Mesothelial cell of epicardium (in vitro differentiated cells): ENCODE results near the gene PLA2G4E. TPM values are rescaled to one million over a fixed set of nuclear protein-coding genes. Genes with fewer than 3 reads are reported as not detected.

Experiments used
- DNase-seq, 2 experiments: peaks; one replicate each; pipeline ENCODE4 v3.0.0; 2021; ENCODE audit warnings: low spot score in 2 of 2; ENCODE audit not compliant: unreplicated experiment in 2 of 2
- H3K27ac Mint-ChIP-seq: 2 replicates; pipeline ENCODE4 v1.8.0; 2021; ENCODE audit warnings: mixed read lengths
- H3K27me3 Mint-ChIP-seq: 2 replicates; pipeline ENCODE4 v1.8.0; 2021; ENCODE audit warnings: low read depth, mixed read lengths
- H3K36me3 Mint-ChIP-seq: 2 replicates; pipeline ENCODE4 v1.8.0; 2021; ENCODE audit warnings: mixed read lengths
- H3K4me1 Mint-ChIP-seq: 2 replicates; pipeline ENCODE4 v1.8.0; 2021; ENCODE audit warnings: mixed read lengths
- H3K4me3 Mint-ChIP-seq: 2 replicates; pipeline ENCODE4 v1.8.0; 2021; ENCODE audit warnings: mild to moderate bottlenecking, moderate library complexity, mixed read lengths
- H3K9me3 Mint-ChIP-seq: 2 replicates; pipeline ENCODE4 v1.8.0; 2021; ENCODE audit warnings: mixed read lengths
- CTCF ChIP-seq: fragments of 200-600 bp; sonication (generic); IDR thresholded peaks from one replicate; pipeline ENCODE4 v1.5.0; 2021; ENCODE audit warnings: antibody characterized with exemption; ENCODE audit not compliant: unreplicated experiment
- total RNA-seq: library from RNA; stranded (reverse); gene quantifications from 3 replicates; pipeline ENCODE4 v1.2.1, GENCODE V29; 2021

The PLA2G4E gene
- total RNA-seq, 1 donor from 2014 or later = not detected

- Mint-ChIP-seq H3K36me3 (no peaks in the 10 kb centered on the region), H3K4me3 (no peak overlapping the region), H3K27me3 (peaks cover 6% of the 10 kb centered on the region), H3K27ac (no peak overlapping the region), H3K9me3 (no peaks in the 10 kb centered on the region), H3K4me1 (no peaks in the 10 kb centered on the region)
- DNase-seq = no peak
- no peak for TF ChIP-seq CTCF
Measured at GRCh38 chr15:41993472-41994170, 27.2 kb downstream of the PLA2G4E start.

GRCh38 chr15:41992803-41993190 is 28.0 kb downstream of the PLA2G4E start:
- H3K4me1 Mint-ChIP-seq = no peaks in the 10 kb centered on the region
- no peak overlapping the region for H3K4me3 Mint-ChIP-seq
- peaks cover 10% of the 10 kb centered on the region for H3K27me3 Mint-ChIP-seq
- DNase-seq = no peak
- no peaks in the 10 kb centered on the region for H3K9me3 Mint-ChIP-seq
- no peak for TF ChIP-seq CTCF
- H3K36me3 Mint-ChIP-seq = no peaks in the 10 kb centered on the region
- H3K27ac Mint-ChIP-seq = no peak overlapping the region

- no peak for DNase-seq
- no peaks in the 10 kb centered on the region for H3K9me3 Mint-ChIP-seq
- H3K36me3 Mint-ChIP-seq = no peaks in the 10 kb centered on the region
- H3K4me1 Mint-ChIP-seq = no peaks in the 10 kb centered on the region
- peaks cover 11% of the 10 kb centered on the region for H3K27me3 Mint-ChIP-seq
- no peak overlapping the region for H3K27ac Mint-ChIP-seq
- TF ChIP-seq CTCF = no peak
- no peak overlapping the region for H3K4me3 Mint-ChIP-seq
Measured at GRCh38 chr15:41992151-41992802, 28.6 kb downstream of the PLA2G4E start.

- no peaks in the 10 kb centered on the region for H3K4me1 Mint-ChIP-seq
- no peak overlapping the region for H3K4me3 Mint-ChIP-seq
- H3K9me3 Mint-ChIP-seq = no peaks in the 10 kb centered on the region
- H3K36me3 Mint-ChIP-seq = no peaks in the 10 kb centered on the region
- DNase-seq = no peak
- H3K27ac Mint-ChIP-seq = no peak overlapping the region
- TF ChIP-seq CTCF = no peak
- H3K27me3 Mint-ChIP-seq = peaks cover 14% of the 10 kb centered on the region
Measured at GRCh38 chr15:41990691-41991090, 30.2 kb downstream of the PLA2G4E start.

- TF ChIP-seq CTCF = no peak
- Mint-ChIP-seq H3K36me3 (no peaks in the 10 kb centered on the region), H3K9me3 (no peaks in the 10 kb centered on the region), H3K4me1 (no peaks in the 10 kb centered on the region), H3K4me3 (no peak overlapping the region), H3K27me3 (peaks cover 14% of the 10 kb centered on the region), H3K27ac (no peak overlapping the region)
- no peak for DNase-seq
Measured at GRCh38 chr15:41990243-41990605, 30.6 kb downstream of the PLA2G4E start.
